Testis (tissue), 3 donors: ENCODE measurements around the gene TRABD2B. TPM values are rescaled to one million over a fixed set of nuclear protein-coding genes. Genes with fewer than 3 reads are reported as not detected.

Source experiments
- DNase-seq: peaks from one replicate; pipeline ENCODE4 v3.0.0-alpha.2; 2019
- H3K27ac ChIP-seq, 2 donors: fragments of 200-600 bp; sonication (generic); one replicate each; pipeline ENCODE4 v1.5.1; 2019
- H3K27me3 ChIP-seq: fragments of 200-600 bp; sonication (generic); one replicate; pipeline ENCODE4 v1.5.1; 2019
- H3K36me3 ChIP-seq: fragments of 200-600 bp; sonication (generic); one replicate; pipeline ENCODE4 v1.5.1; 2017; ENCODE audit warnings: low read depth; ENCODE audit errors: missing control alignments
- H3K4me1 ChIP-seq: fragments of 200-600 bp; sonication (generic); one replicate; pipeline ENCODE4 v1.5.1; 2019
- H3K4me3 ChIP-seq, 2 donors: fragments of 200-600 bp; sonication (generic); one replicate each; pipeline ENCODE4 v1.5.1; 2017 to 2019
- H3K9me3 ChIP-seq: fragments of 200-600 bp; sonication (generic); one replicate; pipeline ENCODE4 v1.5.1; 2017
- POLR2A ChIP-seq: fragments of 450-650 bp; IDR thresholded peaks from one replicate; pipeline ENCODE4 v1.6.1; 2017; ENCODE audit warnings: antibody characterized with exemption, mild to moderate bottlenecking, moderate library complexity
- WGBS, 2 donors: methylation state at CpG; one replicate each; pipeline ENCODE4 v1.1.5; 2018; 5-methylcytosine and 5-hydroxymethylcytosine counted together
- intact Hi-C: fragments of 100-400 bp; cut with DNase I; formaldehyde crosslinking; loops from one replicate; pipeline ENCODE4 v1.15.1; 2023; ENCODE audit warnings: low total_unique reads
- polyA plus RNA-seq: library from polyadenylated mRNA; stranded (reverse); fragments of 350-450 nt; fragmentation: Illumina TruSeq; extraction: RNeasy Lipid Tissue Mini Kit (QIAGEN cat#74804); gene quantifications from one replicate; pipeline ENCODE4 v1.2.3, GENCODE V29; 2014; ENCODE audit warnings: low read depth, low replicate concordance; ENCODE audit not compliant: insufficient read depth
- total RNA-seq, 2 donors: library from RNA; depleted of rRNA; stranded (reverse); fragments of >200 nt; gene quantifications; one replicate each; pipeline ENCODE4 v1.2.3, GENCODE V29; 2016
- TF ChIP-seq, protein P1 (sequence below), 3 experiments: fragments of 450-650 bp in 2 of 3; fragments of 200-600 bp in 1 of 3; sonication (generic) in 1 of 3; IDR thresholded peaks; one replicate each; pipeline ENCODE4 v1.5.1; 2016 to 2019; ENCODE audit warnings: antibody characterized with exemption in 3 of 3, mild to moderate bottlenecking in 2 of 3, moderate library complexity in 1 of 3

The TRABD2B gene
- total and polyA plus RNA-seq, 3 donors from 2014 or later: 1.9 to 2.7 (median 2.0) TPM

DNA sequence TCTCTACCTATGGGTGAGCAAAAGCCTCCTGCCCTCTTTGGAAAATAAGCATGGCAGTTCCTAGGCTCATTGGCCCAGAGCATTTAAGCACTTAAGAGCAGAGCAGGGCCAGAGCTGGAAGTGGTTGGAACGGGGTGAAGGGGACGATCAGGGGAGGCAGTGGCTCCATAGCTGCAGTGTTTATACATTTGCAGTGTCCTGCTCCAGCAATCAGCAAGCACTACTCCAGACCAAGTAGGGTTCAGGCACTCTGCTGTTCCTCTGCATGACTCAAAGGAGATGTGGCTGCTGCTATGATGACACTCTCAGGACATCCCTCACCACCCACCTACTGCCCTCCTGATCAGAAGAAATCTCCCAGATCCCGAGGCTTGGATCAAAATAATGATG, 55.0 kb downstream of the TRABD2B start:
- WGBS, 2 donors: 88 to 89% methylated on average over 3 of the region's 3 CpGs
- TF ChIP-seq, protein P1, sequence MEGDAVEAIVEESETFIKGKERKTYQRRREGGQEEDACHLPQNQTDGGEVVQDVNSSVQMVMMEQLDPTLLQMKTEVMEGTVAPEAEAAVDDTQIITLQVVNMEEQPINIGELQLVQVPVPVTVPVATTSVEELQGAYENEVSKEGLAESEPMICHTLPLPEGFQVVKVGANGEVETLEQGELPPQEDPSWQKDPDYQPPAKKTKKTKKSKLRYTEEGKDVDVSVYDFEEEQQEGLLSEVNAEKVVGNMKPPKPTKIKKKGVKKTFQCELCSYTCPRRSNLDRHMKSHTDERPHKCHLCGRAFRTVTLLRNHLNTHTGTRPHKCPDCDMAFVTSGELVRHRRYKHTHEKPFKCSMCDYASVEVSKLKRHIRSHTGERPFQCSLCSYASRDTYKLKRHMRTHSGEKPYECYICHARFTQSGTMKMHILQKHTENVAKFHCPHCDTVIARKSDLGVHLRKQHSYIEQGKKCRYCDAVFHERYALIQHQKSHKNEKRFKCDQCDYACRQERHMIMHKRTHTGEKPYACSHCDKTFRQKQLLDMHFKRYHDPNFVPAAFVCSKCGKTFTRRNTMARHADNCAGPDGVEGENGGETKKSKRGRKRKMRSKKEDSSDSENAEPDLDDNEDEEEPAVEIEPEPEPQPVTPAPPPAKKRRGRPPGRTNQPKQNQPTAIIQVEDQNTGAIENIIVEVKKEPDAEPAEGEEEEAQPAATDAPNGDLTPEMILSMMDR (IDR thresholded peaks at IDR 0.05): no peak
- TF ChIP-seq POLR2A: no peak

DNA sequence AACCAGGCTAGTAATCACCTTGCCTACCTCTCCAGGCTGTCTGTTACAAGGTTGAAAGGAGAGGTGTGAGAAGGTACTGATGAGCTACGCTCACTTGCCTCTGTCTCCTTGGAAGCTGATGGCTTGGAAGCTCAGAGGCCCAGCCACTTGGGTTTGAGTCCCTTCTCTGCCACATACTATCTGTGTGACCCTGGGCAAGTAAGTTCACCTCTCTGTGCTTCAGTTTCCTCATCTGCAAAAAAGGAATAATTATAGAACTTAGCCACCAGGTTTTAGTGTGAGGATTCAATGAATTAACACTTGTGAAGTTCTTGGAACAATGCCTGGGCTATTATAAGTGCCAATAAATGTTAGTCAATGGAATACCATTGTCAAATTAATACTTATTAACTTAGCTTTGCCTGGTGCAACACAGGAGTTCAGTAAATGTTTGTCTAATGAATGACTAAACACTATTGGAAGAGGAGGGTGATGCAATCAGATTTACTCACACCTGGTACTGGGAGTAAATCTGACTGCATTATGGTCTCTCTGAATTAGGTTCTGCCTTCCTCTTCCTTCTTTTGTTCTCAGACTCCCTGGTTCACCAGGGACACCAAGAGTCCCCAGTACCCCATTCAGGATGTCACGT, 55.5 kb downstream of the TRABD2B start:
- H3K36me3 ChIP-seq: no peaks in the 10 kb centered on the region
- H3K4me1 ChIP-seq: peaks cover 6% of the 10 kb centered on the region
- H3K9me3 ChIP-seq: no peaks in the 10 kb centered on the region
- 87 to 98% methylated on average over 2 of the region's 2 CpGs for WGBS, 2 donors
- no peak overlapping the region for H3K27ac ChIP-seq
- no peak for DNase-seq
- intact Hi-C loops: no loop called here
- TF ChIP-seq, protein P1 (IDR thresholded peaks at IDR 0.05): no peak
- TF ChIP-seq POLR2A: no peak
- H3K4me3 ChIP-seq: no peak overlapping the region
- H3K27me3 ChIP-seq: no peaks in the 10 kb centered on the region

More for the DNA sequence above, 55.0 kb downstream of the TRABD2B start:
- intact Hi-C loops: no loop called here
- Histone ChIP-seq H3K4me1 (peaks cover 6% of the 10 kb centered on the region), H3K9me3 (no peaks in the 10 kb centered on the region), H3K36me3 (no peaks in the 10 kb centered on the region), H3K4me3 (no peak overlapping the region), H3K27ac (no peak overlapping the region), H3K27me3 (no peaks in the 10 kb centered on the region)
- DNase-seq: no peak

DNA sequence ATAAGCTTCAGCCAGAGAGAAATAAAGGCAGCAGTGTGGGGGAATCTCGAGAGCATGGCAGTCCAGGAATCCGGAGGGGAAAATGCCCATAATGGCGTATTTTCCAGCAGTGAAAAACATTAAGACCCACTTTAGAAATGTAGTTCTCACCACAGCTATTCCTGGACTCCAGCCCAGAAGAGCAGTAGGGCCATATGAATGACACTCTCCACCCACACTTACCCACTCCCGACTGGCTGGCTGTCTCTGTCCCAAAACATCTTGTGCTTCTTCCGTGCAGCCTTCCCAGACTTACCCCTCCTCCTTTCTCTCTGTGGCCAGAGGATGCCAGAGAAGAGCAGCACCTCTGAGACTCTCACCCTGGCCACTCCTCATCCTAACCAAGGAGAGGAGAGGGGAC, 56.4 kb downstream of the TRABD2B start:
- DNase-seq: no peak
- TF ChIP-seq POLR2A: no peak
- TF ChIP-seq, protein P1 (IDR thresholded peaks at IDR 0.05): no peak
- Histone ChIP-seq H3K4me1 (peaks cover 6% of the 10 kb centered on the region), H3K27ac (no peak overlapping the region), H3K4me3 (no peak overlapping the region), H3K9me3 (no peaks in the 10 kb centered on the region), H3K27me3 (no peaks in the 10 kb centered on the region), H3K36me3 (no peaks in the 10 kb centered on the region)
- WGBS, 2 donors: 61 to 72% methylated on average over 5 of the region's 5 CpGs
- intact Hi-C loops: no loop called here

DNA sequence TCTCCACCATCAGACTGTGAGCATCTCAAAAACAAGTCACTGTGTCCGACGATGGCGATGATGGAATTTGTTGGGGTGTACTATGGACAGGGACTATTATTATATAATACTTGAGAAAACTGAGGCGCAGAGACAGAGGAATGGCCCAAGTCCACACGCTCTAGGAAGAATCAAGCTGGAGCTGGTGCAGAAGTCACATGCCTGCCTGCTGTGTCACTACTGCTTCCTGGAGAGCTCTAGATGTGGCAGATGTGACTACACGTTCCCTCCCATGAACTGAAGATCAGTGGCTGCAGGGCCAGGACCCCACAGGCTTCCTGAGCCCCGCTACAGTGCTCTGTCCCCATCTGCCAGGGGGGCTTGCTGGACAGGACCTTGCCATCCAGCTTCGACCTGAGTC, 56.9 kb downstream of the TRABD2B start:
- H3K27ac ChIP-seq: no peak overlapping the region

More for the DNA sequence above, 56.9 kb downstream of the TRABD2B start:
- DNase-seq: no peak
- Histone ChIP-seq H3K27me3 (no peaks in the 10 kb centered on the region), H3K4me3 (no peak overlapping the region), H3K36me3 (no peaks in the 10 kb centered on the region), H3K9me3 (no peaks in the 10 kb centered on the region), H3K4me1 (peaks cover 6% of the 10 kb centered on the region)
- intact Hi-C loops: no loop called here
- WGBS, 2 donors: 86 to 94% methylated on average over 7 to 8 of the region's 8 CpGs
- no peak for TF ChIP-seq POLR2A
- TF ChIP-seq, protein P1 (IDR thresholded peaks at IDR 0.05): no peak
